ENCODE measurements around the gene LRRC8A.

LRRC8A gene

GRCh38 chr9:128913048-128913900, 31.3 kb downstream of the LRRC8A start:
- no peak for TF ChIP-seq JUND (IDR thresholded peaks at IDR 0.05; ENCODE audit: low read depth)
- DNase-seq (ENCODE audit: low read depth in 1 of 2, low spot score in 1 of 2), result no peak
- in situ Hi-C loops (cut with HindIII; ENCODE audit: low pct_unique_long_range_greater_than_20kb, low sequenced_read_pairs), result no loop called here

GRCh38 chr9:128913995-128914772, 32.3 kb downstream of the LRRC8A start:
- in situ Hi-C loops (cut with HindIII; ENCODE audit: low pct_unique_long_range_greater_than_20kb, low sequenced_read_pairs), result no loop called here

GRCh38 chr9:128916204-128916603, 34.3 kb downstream of the LRRC8A start:
- TF ChIP-seq JUND (IDR thresholded peaks at IDR 0.05; ENCODE audit: low read depth), result no peak
- in situ Hi-C loops (cut with HindIII; ENCODE audit: low pct_unique_long_range_greater_than_20kb, low sequenced_read_pairs), result no loop called here
- DNase-seq (ENCODE audit: low read depth in 1 of 2, low spot score in 1 of 2), result no peak

More at GRCh38 chr9:128913995-128914772, 32.3 kb downstream of the LRRC8A start:
- TF ChIP-seq JUND (IDR thresholded peaks at IDR 0.05; ENCODE audit: low read depth), result no peak
- DNase-seq (ENCODE audit: low read depth in 1 of 2, low spot score in 1 of 2), result no peak

- DNase-seq (ENCODE audit: low read depth in 1 of 2, low spot score in 1 of 2), result no peak
- in situ Hi-C loops (cut with HindIII; ENCODE audit: low pct_unique_long_range_greater_than_20kb, low sequenced_read_pairs), result no loop called here
- no peak for TF ChIP-seq JUND (IDR thresholded peaks at IDR 0.05; ENCODE audit: low read depth)
Observed at GRCh38 chr9:128916745-128917144, 34.8 kb downstream of the LRRC8A start.

- DNase-seq (ENCODE audit: low read depth in 1 of 2, low spot score in 1 of 2), result peak; percentile 78 to 95
- in situ Hi-C loops (cut with HindIII; ENCODE audit: low pct_unique_long_range_greater_than_20kb, low sequenced_read_pairs), result no loop called here
Observed at GRCh38 chr9:128917151-128917849, 35.4 kb downstream of the LRRC8A start.

GRCh38 chr9:128918921-128919320, 37.0 kb downstream of the LRRC8A start:
- no peak for DNase-seq (ENCODE audit: low read depth in 1 of 2, low spot score in 1 of 2)
- in situ Hi-C loops (cut with HindIII; ENCODE audit: low pct_unique_long_range_greater_than_20kb, low sequenced_read_pairs), result no loop called here
- TF ChIP-seq JUND (IDR thresholded peaks at IDR 0.05; ENCODE audit: low read depth), result no peak

More at GRCh38 chr9:128917151-128917849, 35.4 kb downstream of the LRRC8A start:
- no peak for TF ChIP-seq JUND (IDR thresholded peaks at IDR 0.05; ENCODE audit: low read depth)

GRCh38 chr9:128919402-128920089, 37.6 kb downstream of the LRRC8A start:
- DNase-seq (ENCODE audit: low read depth in 1 of 2, low spot score in 1 of 2), result no peak
- no peak for TF ChIP-seq JUND (IDR thresholded peaks at IDR 0.05; ENCODE audit: low read depth)
- in situ Hi-C loops (cut with HindIII; ENCODE audit: low pct_unique_long_range_greater_than_20kb, low sequenced_read_pairs), result no loop called here

GRCh38 chr9:128920381-128921058, 38.6 kb downstream of the LRRC8A start, which contains the start of gene PHYHD1:
PHYHD1 (plus strand) TSS chr9:128920982; CDS start chr9:128922324, 1,342 bp downstream.
- in situ Hi-C loops (cut with HindIII; ENCODE audit: low pct_unique_long_range_greater_than_20kb, low sequenced_read_pairs), result no loop called here
- no peak for DNase-seq (ENCODE audit: low read depth in 1 of 2, low spot score in 1 of 2)
- no peak for TF ChIP-seq JUND (IDR thresholded peaks at IDR 0.05; ENCODE audit: low read depth)

- in situ Hi-C loops (cut with HindIII; ENCODE audit: low pct_unique_long_range_greater_than_20kb, low sequenced_read_pairs), result no loop called here
- no peak for TF ChIP-seq JUND (IDR thresholded peaks at IDR 0.05; ENCODE audit: low read depth)
- peak; percentile 33 to 47 for DNase-seq (ENCODE audit: low read depth in 1 of 2, low spot score in 1 of 2)
Observed at GRCh38 chr9:128921881-128922763, 40.2 kb downstream of the LRRC8A start.

GRCh38 chr9:128923493-128923883, 41.6 kb downstream of the LRRC8A start:
- in situ Hi-C loops (cut with HindIII; ENCODE audit: low pct_unique_long_range_greater_than_20kb, low sequenced_read_pairs), result no loop called here
- TF ChIP-seq JUND (IDR thresholded peaks at IDR 0.05; ENCODE audit: low read depth), result no peak
- no peak for DNase-seq (ENCODE audit: low read depth in 1 of 2, low spot score in 1 of 2)

Data from T47D (cell line).